NT2/D1 (cell line): ENCODE results near the gene PRMT7.

Experiments
- SUZ12 ChIP-seq: IDR thresholded peaks from 2 replicates; pipeline ENCODE4 v1.6.1; 2011; ENCODE audit not compliant: insufficient read length, insufficient read depth; ENCODE audit errors: extremely low read depth
- YY1 ChIP-seq: IDR thresholded peaks from 2 replicates; pipeline ENCODE4 v1.6.1; 2011; ENCODE audit not compliant: insufficient read length, insufficient read depth
- ZNF274 ChIP-seq: IDR thresholded peaks from 2 replicates; pipeline ENCODE4 v1.6.1; 2011; ENCODE audit warnings: mild to moderate bottlenecking, low read depth, low read length

DNA sequence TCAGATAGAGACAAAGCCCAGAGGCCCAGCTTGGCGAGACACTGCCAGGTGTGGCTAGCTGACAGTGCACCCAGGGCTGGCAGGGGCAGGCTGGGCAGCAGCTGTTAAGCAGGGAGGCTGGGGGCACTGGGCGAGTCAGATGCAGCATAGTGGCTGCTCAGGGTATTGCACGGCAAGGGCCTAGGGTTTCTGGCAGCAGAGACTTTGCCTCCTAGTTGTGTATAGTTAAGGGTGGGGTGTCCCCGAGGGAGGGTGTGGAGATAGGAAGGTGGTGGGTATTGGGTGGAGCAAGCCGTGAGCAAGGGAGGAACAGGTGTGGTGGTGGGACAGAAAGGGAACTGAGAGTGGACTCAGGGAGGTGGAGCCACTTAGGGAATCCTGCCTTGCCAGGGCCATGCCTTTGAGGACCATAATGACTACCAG, 71.5 kb downstream of the PRMT7 start:
- TF ChIP-seq SUZ12, result no peak
- no peak for TF ChIP-seq YY1
- TF ChIP-seq ZNF274, result no peak
